ENCODE data around the gene TMOD3.
"Not testable (repeated sequence)": the region's sequence is repeated elsewhere in the genome, so short reads cannot be mapped to it uniquely, and the experiment has no call there.

TMOD3 gene

GRCh38 chr15:51864408-51865056 is 35.1 kb downstream of the TMOD3 start:
- no peak for DNase-seq (ENCODE audit: low read depth)

DNA sequence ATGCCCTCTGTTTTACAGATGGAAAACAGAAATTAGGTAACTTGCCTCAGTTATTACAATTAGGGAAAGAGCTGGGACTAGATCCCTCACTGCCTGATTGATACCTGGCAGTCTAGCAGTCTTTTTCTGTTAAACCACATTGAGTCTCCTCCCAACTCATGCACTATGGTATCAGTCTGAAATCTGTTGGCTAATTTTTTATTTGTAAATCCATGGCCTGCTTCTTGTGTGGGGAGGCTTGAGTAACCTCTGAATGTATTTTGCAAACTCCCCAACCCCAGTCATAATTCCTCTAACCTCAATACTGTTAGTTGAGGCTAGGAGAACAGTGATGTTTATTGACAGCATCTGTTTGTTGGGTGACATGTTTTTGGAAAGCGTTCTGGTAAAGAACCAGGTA is 35.9 kb downstream of the TMOD3 start:
- no peak for DNase-seq (ENCODE audit: low read depth)

GRCh38 chr15:51866161-51866560 is 36.7 kb downstream of the TMOD3 start:
- DNase-seq (ENCODE audit: low read depth), result no peak

DNA sequence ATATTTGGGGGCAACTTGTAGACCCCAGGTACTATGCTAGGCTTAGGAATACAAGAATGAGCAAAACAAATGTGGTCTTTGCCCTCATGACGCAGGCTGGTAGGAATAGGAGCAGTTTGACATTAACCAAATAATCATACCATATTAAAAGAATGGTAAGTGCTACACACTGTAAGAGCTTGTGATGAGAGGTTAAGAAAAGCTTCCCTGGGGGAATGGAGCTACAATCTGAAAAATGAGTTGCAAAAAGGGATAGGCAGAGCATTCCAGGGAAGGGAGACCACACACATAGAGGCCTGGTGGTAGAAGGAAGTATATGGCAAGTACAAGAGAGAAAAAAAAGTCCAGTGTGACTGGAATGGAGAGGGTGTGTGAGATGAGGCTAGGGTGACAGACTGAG is 37.3 kb downstream of the TMOD3 start:
- DNase-seq (ENCODE audit: low read depth), result no peak

GRCh38 chr15:51869060-51869421 is 39.6 kb downstream of the TMOD3 start:
- DNase-seq (ENCODE audit: low read depth), result no peak

GRCh38 chr15:51870774-51871173 is 41.3 kb downstream of the TMOD3 start:
- no peak for DNase-seq (ENCODE audit: low read depth)

DNA sequence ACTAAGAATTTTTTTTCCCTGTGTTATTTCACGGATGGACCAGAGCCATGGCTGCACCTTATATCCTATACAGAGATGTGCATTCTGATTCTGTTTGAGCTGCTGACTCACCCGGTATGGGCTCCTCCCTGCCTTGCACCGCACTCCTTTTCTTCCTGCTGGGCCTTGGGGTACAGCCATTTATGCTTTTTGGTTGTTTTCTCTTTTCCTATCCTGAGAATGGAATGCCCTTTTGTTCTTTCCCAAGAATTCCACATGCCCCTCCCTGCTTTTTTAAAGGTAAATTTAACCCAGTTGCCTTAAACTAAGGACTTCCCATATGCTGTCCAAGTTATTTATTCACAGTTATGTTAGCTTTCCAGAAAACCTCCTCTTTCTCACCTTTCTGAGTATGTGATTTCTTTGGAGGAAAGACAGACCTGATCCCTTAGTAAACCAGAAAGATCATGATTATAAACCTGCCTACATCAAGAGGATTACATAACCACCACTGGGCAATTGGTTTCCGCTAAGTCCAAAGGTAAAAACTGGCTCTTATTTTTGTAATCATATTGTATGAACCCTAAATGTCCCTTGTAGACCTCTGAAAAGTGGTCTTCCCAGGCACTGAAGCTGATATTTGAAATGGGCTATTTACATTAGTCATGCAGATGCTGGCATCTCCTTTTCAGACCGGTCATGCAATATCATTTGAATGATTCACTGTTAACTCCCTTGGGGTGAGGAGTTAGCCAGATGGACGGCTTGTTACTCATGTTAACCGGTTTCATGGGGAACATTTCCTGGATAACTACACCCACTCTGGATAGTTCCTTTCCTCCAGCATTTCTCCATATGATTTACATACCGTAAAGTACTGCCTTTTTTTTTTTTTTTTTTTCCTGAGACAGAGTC is 45.5 kb downstream of the TMOD3 start:
- DNase-seq (ENCODE audit: low read depth), result no peak

DNA sequence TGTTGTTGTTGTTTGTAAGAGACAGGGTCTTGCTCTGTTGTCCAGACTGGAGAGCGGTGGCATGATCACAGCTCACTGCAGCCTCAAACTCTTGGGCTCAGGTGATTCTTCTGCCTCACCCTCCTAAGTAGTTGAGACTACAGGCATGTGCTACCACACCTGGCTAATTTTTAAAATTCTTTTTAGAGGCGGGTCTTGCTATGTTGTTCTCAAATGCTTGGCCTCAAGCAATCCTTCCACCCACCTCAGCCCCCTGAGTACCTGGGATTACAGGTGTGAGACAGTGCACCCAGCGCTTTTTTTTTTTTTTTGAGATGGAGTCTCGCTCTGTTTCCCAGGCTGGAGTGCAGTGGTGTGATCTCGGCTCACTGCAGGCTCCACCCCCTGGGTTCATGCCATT is 46.7 kb downstream of the TMOD3 start:
- DNase-seq (ENCODE audit: low read depth), result no peak

- DNase-seq (ENCODE audit: low read depth), result no peak
Observed at GRCh38 chr15:51878446-51879386, 49.3 kb downstream of the TMOD3 start.

DNA sequence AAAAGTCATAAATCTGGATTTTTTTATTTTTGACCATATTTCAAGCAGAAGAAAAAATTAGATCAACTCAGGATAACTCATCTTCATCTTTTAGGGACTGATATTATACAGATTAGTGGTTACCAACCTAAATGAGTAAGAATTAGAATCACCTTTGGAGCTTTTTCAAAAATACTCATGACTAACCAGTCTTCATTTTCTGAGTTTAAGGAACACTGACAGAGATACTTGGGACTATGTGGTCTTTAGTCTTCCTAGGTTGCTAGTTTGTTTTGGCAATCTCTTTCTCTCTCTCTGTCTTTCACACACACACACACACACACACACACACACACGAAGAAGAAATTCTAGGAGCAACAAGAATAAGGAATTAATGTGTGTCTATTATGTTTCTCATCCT is 50.1 kb downstream of the TMOD3 start:
- no peak for DNase-seq (ENCODE audit: low read depth)

GRCh38 chr15:51883271-51883837 is 53.9 kb downstream of the TMOD3 start:
- DNase-seq (ENCODE audit: low read depth), result no peak

DNA sequence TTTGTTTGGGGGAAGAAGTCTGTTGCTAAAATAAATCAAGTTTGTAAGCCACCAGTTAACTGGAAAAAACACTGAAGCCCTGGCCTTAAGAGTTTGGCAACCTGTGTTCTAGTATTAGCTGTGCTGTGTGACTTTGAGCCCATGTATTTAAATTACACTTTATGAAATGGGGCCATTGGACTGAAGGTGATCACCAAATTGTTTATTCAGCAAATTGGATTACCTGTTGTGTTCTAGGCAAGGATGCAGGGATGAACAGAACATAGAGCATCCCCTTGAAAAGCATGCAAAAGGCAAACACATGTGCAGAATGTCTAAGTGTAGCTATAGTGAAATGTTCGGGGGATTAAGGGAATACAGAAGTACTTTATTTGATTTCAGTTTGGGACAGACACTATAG is 54.6 kb downstream of the TMOD3 start:
- DNase-seq (ENCODE audit: low read depth), result no peak

DNA sequence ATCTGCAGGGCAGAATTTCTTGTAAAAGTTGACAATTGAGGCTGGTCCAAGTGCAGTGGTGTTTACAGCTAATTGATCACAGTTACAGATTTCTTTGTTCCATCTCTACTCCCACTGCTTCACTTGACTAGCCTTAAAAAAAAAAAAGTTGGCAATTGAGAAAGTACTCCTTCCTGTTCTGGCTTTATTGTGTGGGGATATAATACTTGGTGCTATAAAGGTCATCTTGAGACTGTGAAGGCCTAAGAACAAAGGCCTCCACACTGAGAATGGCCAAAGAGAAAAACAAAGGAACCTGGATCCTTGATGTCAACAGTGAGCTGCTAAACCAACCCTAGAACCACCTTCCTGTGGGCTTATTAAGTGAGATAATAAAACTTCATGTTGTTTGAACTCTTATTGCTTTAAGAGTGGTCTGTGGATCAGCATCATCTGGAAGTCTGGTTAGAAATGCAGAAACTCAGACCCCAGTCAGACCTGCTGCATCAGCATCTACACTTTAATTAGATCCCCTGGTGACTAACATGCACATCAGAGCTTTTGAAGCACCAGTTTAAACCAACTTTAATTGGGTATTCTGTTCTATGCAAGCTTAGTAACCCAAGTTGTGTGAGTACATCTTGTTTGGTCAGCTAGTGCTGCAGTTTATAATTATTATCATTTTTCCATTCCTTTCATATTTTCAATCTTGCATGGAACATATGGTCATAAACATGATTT is 55.2 kb downstream of the TMOD3 start:
- DNase-seq (ENCODE audit: low read depth), result no peak

GRCh38 chr15:51885758-51886157 is 56.3 kb downstream of the TMOD3 start:
- not testable (repeated sequence) for DNase-seq (ENCODE audit: low read depth)

GRCh38 chr15:51887887-51888592 is 58.6 kb downstream of the TMOD3 start:
- no peak for DNase-seq (ENCODE audit: low read depth)

DNA sequence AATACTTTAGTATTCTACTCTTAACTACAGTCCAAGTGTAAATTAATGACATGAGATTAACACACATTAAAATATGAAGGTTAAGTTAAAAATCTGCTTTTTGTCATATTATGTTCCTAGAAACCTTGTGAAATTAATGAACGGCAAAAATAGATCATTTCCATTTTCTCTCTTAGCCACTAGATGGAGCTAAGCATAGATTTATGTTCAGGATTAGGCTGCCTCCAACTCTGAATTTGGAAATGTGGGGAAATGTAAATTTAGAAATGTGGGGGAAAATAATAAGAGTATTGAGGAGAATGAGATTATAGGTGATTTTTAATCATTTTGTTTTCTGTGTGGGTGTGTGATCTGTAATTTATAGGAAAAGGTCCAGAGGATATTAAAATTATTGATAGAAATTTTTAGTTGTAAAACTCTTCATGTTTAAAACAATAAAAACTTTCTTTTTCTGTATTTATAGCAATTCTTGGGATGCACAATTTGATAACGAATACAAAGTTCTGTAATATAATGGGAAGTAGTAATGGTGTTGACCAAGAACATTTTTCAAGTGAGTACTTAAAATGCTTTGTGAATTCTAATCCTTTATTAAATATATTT is 59.2 kb downstream of the TMOD3 start:
- DNase-seq (ENCODE audit: low read depth), result no peak

DNA sequence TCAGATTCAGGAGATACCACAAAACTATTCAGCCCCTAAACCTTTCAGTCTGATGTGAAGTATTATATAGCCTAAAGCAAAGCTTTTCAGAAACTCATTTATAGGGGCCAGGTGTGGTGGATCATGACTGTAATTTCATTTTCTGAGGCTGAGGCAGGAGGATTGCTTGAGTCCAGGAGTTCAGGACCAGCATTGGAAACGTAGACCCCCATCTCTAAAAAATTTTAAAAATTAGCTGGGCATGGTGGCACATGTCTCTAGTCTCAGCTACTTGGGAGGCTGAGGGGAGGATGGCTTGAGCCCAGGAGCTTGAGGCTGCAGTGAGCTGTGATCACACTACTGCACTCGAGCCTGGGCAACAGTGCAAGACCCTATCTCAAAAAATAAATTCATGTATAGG is 60.0 kb downstream of the TMOD3 start:
- DNase-seq (ENCODE audit: low read depth), result no peak

GRCh38 chr15:51904421-51904820 is 75.0 kb downstream of the TMOD3 start:
- no peak for DNase-seq (ENCODE audit: low read depth)

GRCh38 chr15:51904931-51905330 is 75.5 kb downstream of the TMOD3 start:
- DNase-seq (ENCODE audit: low read depth), result no peak

- DNase-seq (ENCODE audit: low read depth), result no peak
Observed at GRCh38 chr15:51907136-51907862, 77.8 kb downstream of the TMOD3 start.
